Measurements from ENCODE around the gene PCSK7.
A peak's percentile ranks its signal among the peaks of the same experiment; 100 is the strongest.
"Not testable (repeated sequence)": the region's sequence is repeated elsewhere in the genome, so short reads cannot be mapped to it uniquely, and the experiment has no call there.

Gene PCSK7, protein sequence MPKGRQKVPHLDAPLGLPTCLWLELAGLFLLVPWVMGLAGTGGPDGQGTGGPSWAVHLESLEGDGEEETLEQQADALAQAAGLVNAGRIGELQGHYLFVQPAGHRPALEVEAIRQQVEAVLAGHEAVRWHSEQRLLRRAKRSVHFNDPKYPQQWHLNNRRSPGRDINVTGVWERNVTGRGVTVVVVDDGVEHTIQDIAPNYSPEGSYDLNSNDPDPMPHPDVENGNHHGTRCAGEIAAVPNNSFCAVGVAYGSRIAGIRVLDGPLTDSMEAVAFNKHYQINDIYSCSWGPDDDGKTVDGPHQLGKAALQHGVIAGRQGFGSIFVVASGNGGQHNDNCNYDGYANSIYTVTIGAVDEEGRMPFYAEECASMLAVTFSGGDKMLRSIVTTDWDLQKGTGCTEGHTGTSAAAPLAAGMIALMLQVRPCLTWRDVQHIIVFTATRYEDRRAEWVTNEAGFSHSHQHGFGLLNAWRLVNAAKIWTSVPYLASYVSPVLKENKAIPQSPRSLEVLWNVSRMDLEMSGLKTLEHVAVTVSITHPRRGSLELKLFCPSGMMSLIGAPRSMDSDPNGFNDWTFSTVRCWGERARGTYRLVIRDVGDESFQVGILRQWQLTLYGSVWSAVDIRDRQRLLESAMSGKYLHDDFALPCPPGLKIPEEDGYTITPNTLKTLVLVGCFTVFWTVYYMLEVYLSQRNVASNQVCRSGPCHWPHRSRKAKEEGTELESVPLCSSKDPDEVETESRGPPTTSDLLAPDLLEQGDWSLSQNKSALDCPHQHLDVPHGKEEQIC

DNA sequence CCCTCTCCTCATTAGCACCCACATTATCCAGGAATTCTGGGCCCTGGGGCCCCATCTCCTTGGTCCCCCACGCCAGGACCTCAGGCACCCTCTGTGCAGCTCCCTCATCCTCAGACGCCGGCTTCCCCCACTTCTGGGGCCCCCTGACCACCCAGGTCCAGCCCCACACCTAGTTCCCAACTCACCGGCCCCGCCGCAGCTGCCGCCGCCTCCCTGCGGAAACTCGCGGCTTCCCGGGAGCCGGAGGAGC lies at the start of gene PCSK7:
TSS of gene PCSK7 (minus strand) at position 232 of the 250 bp plus-strand sequence. CDS start 2,229 bp downstream, outside the sequence.
- DNase-seq = no peak

DNA sequence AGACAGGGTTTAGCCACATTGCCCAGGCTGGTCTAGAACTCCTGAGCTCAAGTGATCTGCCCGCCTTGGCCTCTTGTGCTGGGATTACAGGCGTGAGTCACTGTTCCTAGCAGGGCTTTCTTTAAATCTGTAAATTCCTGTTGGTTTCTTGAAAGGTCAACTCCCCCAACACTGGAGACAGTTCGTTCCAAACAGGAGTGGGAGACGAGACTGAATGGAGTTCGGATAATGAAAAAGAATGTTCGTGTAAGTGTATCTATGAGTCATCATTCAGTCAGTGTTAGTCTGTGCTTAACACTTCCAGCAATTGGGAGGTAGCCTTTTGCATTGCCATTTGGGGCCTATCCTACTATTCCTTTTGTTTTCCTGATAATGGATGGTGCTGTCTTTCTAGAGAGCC lies 49.3 kb upstream of the PCSK7 start:
- DNase-seq = no peak

DNA sequence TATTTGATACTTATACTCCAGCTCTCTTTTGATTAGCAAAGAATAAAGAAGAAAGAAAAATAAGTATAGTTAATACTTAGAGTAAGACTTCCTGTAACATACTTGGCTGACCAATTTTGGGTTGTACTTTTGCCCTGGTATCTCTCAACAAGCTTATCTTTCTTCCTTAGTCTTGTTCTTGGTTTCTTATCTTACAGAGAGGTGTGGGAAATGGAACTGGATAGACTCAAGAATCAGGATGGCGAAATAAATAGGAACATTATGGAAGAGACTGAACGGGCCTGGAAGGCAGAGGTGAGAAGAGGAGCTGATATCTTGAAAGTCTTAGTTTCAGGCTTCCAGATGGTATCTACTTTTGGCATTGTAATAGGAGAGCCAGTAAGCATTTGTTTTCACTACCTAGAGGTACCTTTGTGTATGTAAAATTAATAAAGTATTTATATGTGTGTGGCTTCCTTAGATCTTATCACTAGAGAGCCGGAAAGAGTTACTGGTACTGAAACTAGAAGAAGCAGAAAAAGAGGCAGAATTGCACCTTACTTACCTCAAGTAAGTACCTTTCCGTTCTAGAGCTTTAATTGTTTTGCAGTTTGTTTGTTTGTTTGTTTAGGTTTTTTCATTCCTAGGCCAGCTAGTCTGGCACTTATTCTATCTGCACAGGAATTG lies 48.0 kb upstream of the PCSK7 start:
- no peak for DNase-seq

DNA sequence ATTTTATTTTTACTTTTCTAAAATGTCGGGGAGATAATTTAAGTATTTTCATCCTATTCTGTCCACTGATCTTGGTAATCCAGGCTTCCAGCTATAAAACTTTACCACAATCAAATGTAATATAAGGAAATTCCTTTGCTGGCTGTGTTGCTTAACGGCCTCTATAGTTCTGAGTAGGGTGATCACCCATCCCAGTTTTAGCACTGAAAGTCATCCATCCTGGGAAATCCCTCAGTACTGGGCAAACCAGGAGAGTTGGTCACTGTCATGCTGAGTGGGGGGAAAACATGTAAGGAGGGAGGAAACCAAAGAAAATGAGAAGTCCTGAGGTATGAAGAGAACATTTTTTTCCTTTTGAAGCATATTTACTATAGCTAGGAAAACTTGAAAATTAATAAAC lies 46.5 kb upstream of the PCSK7 start:
- no peak for DNase-seq

DNA sequence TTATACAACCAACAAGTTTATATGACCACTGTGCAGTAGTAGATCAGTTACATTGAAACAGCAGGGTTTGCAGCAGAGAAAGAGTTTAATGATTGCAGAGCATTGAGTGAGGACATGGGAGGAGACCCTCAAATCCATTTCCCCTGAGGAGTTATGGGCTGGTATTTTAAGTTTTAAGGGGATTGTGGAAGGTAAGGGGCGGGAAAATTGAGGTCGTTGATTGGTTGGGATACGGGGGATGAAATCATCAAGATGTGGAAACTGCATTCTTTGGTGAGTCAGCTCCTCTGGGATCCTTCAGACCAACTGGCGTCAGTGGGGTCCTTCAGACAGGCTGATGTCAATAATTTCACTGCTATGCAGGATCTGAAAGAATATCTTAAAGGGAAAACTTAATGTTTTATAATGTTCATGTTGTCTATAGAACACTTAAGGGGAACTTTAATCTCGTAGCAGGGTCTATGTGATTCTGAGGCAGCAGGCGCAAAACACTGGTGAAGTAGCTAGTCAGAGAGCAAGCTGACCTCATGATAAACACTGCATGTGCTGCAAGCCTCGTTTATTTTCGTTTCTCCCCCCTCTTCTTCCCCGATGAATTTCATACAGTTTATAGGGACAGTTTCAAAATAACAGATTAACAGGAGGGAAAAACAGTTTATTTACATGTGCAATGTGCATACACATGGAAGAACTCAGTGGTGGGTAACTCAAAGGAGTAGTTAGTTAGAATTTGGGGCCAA lies 41.8 kb upstream of the PCSK7 start:
- no peak for DNase-seq

DNA sequence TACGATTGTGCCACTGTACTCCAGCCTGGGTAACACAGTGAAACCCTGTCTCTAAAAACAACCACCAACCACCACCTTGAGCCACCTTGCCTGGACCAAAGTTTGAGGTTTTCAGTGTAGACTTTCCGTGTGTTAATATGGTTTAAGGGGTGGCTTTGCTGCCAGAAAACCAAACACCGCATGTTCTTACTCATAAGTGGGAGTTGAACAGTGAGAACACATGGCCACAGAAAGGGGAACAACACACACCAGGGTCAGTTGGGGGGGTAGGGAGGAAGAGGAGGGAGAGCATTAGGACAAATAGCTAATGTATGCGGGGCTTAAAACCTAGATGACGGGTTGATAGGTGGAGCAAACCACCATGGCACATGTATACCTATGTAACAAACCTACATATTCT lies 40.3 kb upstream of the PCSK7 start:
- DNase-seq = not testable (repeated sequence)

DNA sequence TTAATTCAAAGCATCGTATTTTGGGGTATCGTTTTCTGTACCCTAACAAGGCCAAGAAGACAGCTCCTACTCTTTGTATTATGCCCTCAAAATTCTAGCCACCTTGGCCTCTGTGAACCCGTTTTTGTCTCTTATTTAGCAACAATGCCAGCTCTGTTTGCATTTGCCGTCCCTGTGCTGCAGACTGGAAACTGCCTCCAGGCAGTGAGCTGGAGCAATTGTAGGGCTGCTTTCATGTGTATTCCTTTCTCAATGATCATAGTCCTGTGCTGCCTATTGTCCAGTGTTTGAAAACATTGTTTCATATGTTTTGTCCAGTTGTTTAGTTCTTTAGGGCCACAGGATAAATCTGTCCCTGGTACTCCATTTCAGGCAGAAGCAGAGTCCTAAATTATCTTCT lies 39.3 kb upstream of the PCSK7 start:
- no peak for DNase-seq

DNA sequence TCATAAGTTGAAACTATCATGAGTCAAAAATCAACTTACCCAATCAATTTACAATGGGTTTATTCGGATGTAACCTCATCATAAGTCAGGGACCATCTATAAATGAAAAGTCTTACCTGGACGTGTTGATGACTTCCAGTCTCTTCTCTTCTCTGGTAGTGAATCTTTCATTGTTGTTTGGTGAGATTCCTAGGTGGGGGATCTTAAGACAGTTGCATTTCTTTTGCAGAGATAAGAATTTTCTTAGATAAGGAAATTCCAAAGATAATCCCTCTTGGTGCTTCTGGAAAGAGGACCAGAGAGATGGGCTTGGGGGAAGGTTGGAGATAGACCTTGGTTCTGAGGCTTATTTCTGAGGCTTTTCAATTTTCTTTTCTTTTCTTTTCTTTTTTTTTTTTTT lies 38.0 kb upstream of the PCSK7 start:
- DNase-seq = no peak

DNA sequence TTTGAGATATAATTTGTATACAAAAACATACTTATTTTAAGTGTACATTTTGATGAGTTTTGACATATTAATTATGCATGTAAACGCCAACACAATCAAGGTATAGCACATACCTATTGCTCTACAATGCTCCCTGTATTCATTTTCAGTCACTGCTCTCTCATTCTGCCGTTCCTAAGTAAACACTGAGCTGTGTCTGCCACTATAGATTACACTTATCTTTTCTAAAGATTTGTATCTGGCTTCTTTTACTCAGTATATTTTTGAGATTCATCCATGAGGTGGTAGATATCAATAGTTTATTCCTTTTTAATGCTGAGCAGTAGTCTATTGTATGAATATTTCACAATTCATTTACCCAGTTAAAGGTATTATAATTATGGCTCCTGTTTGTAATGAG lies 33.9 kb upstream of the PCSK7 start:
- no peak for DNase-seq

DNA sequence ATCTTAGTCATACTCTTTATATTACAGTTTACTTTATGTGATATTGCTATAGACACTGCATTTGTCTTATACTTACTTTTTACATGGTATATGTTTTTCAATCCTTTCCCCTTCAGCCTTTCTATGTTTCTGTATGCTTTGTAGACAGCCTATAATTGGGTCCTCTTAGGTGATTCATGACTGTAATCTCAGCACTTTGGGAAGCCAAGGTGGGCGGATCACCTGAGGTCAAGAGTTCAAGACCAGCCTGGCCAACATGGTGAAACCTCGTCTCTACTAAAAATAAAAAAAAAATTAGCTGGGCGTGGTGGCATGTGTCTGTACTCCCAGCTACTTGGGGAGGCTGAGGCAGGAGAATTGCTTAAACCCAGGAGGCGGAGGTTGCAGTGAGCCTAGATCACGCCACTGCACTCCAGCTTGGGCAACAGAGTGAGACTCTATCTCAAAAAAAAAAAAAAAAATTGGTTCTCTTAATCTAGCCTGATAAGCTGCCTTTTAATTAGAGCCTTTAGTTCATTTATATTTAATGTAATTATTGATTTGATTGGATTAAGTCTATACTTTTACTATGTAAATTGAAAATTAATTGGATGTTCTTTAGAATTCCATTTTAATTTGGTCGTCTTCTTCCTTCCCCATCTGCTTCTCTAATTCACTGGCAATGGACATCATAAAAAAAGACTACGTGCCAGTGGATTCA lies 32.9 kb upstream of the PCSK7 start:
- DNase-seq = not testable (repeated sequence)

DNA sequence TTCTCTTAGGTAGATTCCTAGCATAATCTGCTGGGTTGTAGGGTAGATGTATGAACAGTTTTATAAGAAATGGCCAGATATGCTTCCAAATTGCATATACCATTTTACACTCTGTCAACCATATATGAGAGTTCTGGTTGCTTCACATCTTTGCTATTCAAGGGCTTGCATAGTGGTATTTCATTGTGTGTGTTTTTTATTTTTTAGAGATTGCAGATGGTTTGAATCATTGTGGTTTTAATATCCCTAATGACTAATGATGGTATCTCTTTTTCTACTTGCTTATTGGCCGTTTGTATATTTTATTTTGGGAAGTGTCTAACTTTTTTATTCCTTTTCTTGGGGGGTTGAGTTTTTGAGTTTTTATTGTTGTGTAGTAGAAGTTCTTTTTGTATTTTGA lies 27.5 kb upstream of the PCSK7 start:
- no peak for DNase-seq

DNA sequence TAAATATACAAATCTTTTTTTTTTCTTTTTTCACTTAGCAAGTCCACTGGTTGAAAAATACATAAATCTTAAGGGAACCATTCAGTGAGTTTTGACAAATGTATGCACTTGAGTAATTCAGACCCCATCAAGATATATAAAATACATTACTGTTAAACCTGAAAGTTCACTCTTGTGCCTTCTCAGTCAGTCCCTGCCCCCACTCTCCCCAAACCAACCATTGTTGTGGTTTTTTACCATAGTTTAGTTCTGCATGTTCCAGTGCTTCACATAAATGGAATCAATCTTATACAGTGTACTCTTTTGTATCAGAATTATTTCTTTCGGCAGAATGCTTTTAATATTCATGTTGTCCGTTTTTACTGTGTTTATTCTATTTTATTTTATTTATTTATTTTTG lies 26.7 kb upstream of the PCSK7 start:
- no peak for DNase-seq

DNA sequence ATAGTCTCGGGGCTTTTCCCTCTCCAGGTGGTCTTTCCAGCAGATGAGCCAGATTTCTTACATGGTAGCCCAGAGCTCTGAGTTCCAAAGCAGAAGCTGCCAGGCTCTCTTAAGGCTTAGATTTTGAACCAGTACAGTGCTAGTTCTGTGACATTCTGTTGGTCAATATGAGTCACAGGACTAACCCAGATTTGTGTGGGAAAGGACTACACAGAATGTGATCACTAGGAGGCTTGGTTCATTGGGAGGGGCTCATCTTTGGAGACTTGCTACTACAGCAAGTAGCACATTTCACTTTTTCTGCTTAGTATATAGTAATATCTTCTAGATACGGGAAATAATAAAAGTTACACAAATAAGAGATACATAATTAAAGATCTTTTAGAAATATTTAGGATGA lies 24.7 kb upstream of the PCSK7 start:
- no peak for DNase-seq

DNA sequence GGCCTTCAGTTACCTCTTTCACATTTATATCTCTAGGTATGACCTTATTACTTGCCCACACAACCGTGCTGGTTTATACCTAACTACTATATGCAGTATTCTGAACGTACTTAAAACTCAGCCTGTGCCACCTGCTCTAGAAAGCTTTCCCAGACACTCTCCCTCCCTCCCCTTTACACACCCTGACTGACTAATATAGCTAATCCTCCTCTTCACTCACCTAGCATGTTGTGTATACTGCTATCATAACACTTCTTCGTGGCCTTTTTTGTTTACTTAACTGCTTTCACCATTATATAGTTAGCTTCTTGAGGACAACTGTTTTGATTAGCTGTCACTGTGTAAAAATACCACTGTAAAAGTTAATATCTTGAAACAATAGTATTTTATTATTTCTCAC lies 24.1 kb upstream of the PCSK7 start:
- no peak for DNase-seq

DNA sequence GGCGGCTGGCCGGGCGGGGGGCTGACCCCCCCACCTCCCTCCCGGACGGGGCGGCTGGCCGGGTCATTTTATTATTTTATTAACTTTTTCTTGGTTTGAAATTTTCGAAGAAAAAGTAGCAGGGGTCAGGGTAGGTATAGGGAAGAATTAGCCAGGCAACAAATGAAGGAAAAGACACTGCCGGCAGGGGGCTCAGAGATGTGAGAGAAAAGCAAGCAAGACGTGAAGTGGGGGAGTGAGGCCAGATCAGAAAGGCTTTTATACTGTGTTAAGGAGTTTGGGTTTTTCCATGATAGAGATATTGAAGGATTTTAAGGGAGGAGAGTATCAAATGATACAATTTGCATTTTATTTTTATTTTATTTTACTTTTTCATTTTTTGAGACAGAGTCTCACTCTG lies 19.6 kb upstream of the PCSK7 start:
- DNase-seq = no peak

DNA sequence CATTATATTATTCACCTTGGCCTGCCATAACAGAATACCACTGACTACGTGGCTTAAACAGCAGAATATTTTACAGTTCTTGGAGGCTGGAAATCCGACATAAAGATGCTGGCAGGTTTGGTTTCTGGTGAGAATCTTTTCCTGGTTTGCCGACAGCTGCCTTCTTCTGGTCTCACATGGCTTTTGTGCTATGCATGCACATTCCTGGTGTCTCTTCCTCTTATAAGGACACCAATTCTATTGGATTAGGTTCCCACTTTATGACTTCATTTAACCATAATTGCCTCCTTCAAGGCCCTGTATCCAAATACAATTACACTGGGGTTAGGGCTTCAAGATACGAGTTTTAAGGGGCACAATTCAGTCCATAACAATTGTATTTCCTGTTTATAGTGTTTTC lies 17.7 kb upstream of the PCSK7 start:
- DNase-seq = no peak

DNA sequence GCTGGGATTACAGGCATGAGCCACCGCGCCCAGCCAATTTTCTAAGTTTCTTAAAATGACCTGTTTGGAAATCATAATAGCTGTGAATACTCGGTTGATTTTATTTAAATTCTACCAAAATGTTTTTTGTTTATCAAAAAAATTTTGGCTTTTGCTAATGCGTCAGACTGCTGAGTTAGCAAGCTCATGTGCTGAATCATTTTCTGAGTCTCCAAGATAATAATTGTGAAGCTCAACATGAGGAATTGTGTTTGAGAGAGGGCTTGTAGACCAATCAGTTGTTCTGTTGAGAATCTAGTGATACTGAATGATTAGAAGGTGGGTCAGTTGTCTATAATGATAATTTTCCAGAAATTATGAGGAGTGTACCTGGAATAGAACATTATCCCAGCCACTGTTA lies 16.5 kb upstream of the PCSK7 start:
- no peak for DNase-seq

DNA sequence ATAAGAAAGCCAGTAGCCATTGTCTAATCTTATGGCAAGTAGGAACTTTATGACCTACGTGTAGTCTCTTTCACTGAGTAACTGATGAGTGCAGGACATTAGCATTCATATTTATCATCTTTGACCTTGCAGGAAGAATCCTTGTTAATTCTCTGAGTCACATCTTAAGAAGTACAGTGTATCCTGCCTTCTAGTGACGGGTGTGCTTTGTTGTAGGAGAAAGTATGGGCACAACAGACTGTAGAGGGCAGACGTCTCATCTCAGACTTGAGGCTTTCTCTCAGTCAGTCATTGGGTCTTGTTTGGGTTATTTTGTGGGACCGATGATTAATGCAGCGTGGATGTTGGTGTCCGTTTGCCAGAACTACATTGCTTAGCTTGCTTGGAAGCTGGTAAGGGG lies 7.4 kb upstream of the PCSK7 start:
- no peak for DNase-seq

DNA sequence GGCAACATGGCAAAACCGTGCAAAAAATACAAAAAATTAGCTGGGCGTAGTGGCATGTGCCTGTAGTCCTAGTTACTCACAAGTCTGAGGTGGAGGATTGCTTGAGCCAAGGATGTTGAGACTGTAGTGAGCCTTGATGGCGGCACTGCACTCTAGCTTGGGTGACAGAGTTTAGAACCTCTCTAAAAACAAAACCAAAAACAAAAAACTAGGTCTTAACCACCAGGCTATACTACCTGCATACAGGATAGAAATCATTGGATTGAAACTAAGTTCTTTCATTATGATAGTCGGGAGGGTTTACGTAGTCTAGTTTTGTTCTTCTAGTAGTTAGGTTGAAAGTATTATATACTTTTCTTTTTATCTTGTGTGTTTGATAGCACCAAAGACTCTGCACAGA lies 6.3 kb upstream of the PCSK7 start:
- DNase-seq = no peak

DNA sequence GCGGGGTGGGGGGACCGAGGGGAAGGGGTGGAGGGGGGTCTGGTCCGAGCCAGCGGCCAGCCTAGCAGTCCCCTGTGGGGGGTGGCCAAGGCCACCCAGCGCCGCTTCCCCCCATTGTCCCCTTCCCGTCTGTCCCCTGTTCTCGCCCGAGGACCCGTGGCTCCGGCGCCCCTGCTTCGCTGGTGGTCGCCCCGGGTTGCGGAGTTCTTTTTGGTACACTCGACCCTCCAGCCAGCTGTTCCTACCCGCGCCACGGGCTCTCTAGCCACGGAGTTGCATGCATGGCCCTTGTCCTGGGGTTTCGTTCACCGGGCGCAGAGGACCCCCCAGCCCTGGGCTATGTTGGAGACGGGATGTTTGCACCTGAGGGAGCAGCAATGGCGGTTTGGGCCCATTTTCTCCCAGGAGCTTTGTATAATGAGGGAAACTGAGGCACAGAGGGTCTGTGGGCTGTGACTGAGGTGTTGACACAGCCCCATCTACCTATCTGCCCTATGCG lies 1.1 kb upstream of the PCSK7 start:
- DNase-seq = no peak

DNA sequence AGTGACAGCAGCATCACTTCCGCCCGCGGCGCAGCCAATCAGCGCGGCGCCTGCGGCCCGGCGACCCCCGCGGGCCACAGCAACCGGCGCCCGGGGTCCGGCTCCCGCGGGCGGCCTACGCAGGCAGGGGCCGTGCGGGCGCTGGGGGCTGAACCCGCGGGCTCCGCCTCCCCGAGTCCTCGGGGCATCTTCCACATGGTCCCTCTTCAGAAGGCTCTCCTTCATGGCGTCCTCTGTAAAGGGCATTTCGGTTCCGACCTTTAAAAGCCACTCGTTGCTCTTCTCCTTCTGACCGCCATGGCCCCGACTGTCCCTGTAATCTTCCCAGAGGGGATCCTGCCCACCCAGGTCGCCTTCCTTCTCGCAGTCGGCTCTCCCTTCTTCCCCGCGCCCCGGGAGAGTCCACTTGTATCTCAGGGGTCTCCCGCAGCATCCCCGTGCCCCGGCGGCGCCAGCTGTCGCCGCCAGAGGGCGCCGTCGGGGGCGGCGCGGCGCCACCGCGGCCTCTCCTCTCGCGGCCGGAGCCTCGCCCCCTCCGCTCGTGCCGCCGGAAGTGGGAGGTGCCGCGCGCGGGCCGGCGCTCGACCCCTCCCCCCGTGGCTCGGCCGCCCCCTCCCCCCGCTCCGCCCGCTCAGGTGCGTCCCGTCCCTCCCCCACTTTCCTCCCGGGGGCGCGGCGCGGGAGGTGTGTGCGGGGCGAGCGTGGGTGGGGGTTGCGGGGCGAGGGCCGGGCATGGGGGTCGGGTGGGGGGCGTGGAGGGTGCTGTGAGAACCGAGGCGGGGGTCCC lies 412 bp upstream of the PCSK7 start, which contains the start of gene RNF214:
TSS of gene RNF214 (plus strand) at position 580 of the 787 bp plus-strand sequence. CDS start 1,602 bp downstream, outside the sequence.
- peak; percentile 74 for DNase-seq

Data from COR-L47 (cell line).